IPS-NIHi7 (cell line): Measurements from ENCODE around the gene FAM107A.

Source experiments
- DNase-seq: peaks from one replicate; pipeline ENCODE4 v3.0.0; 2012; ENCODE audit warnings: mixed read lengths; ENCODE audit errors: extremely low spot score

FAM107A gene

GRCh38 chr3:58591517-58592510, 14.6 kb upstream of the FAM107A start:
- no peak for DNase-seq

DNA sequence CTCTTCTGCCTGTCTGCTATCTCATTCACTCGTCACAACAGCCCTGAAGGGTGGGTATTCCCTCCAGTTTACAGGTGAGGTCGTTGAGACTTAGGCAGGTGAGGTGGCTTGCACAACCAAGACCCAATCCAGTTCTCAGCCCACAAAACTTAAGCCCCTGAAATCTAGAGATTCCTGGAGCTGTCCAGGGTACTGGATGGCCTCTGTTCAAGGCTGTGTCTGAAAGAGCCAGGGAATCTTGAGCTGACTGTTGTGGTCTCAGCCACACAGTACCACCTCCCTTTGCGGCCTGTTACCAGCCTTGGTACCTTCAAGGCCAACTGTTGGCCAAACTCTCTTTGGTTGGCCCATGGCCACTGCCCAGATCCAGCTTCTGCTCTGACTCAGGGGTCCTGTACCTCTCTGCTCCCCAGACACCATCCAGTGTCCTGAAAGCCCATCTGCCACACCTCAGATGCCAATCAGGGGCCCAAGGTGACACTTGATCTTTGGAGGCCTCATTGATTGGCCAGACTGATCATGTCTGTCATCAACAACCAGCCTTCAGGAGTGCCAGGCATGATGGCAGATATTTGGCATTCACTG, 10.9 kb upstream of the FAM107A start:
- peak; percentile 78 for DNase-seq

DNA sequence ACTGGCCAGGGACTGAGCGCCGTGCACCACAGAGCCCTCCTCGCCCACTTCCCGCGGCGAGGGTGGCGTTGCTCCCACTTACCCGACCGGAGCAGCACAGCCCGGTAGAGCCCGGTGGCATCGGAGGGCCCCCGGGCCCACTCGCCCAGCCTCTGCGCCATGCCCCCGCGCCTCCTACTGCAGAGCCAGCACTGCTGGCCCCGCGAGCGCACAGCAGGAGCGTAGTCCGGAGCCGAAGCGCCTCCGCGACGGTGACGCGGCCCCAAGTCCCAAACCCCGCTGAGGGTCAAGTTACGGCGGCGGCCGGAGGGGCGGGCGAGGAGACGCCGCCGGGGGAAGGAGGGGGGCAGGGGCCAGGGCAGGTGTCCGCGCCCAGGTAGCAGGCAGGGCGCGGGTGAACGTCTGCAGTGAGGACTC, 9.6 kb upstream of the FAM107A start:
- DNase-seq = peak; percentile 79

GRCh38 chr3:58585994-58586393, 8.8 kb upstream of the FAM107A start:
- DNase-seq = no peak

DNA sequence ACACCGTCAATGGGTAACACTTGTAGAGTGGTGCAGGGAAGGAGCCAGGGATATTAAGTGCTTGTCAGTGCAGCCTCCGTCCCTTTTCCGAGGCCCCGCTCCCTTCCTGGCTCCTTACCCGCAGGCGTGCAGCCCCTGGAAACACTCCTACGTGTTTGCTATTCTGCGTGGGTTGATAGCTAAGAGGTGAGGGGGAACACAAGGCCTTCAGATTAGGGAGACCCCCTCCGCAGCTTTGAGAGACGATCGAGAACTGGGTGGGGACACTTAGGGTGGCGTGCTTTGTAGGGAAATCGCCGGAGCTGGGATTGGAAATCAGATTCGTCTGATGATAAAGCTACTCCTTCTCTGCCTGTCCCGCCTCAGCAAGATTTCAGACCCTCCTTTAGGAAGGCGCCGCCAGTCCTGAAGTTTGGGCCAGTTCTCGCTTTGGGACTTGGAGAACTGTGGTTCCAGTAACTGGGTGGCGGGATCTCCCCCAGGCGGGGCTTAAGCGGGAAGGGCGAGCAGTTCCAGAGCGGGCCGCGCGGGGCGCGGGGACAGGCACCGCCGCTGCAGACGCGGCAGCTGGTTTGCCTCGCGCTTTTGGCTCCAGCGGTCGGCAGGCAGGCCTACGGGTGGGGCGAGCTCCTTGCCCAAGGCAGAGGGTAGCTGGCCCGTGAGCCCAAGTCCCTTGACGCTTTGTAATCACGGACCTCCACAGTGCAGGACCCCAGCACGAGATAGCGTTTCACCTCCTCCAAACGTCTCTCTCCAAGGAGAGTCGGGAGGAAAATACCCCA, 8.0 kb upstream of the FAM107A start:
- DNase-seq = peak; percentile 93

GRCh38 chr3:58584690-58585004, 7.5 kb upstream of the FAM107A start:
- DNase-seq = no peak

DNA sequence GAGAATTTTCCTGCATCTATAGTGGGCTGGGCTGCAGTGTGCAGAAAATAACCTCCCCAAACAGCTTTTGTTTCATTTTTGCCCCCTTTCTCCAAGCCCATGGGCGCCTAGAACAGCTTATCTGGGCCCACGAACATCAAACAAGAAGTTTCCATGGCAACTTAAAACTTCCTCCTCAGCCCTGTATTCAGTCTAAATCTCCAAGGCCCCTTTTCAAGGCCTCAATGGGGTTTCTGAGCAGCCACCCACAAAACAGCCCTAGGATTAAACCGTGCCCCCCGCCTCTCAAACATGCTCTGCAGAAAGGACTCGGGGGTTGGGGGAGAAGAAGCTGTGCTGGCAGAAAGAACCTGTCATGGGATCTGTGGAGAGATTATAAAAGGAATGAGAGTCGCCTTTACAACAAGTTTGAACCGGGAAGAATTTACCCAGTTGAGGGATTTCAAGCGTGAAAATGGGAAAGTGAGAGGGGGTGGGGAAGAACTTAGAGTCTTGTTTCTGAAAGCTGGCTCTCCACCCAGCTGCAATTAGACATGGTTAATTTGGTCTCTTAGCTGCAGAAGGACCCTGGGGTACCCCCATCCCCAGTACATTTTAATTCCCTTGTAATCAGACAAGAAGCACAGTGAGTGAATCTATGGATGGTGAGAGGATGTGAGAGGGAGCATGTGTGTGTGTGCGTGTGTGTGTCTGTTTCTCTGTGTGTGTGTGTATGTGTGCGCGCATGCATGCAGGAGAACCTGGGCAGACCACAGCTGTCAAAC, 4.3 kb upstream of the FAM107A start:
- DNase-seq = no peak

- DNase-seq = no peak
Measured at GRCh38 chr3:58580826-58581327, 3.7 kb upstream of the FAM107A start.

DNA sequence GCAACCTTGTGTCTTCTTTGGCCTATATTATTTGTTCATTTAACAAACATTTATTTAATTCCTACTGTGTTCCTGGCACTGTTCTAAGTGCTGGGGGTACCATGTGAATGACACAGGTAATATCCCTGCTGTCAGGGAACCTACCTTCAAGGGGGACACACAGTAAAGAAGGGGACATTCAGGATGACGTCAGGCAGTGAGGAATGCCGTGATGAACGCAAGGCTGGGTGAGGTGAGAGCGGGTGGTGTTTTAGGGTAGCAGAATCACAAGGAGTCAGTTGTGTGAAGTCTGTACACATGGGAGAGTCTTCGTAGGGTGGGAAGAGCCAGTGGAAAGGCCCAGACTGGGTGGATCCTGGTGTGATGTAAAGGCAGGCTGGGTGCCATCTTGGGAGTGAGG, 1.7 kb upstream of the FAM107A start:
- no peak for DNase-seq

GRCh38 chr3:58576716-58577115, 475 bp downstream of the FAM107A start:
- DNase-seq = no peak

DNA sequence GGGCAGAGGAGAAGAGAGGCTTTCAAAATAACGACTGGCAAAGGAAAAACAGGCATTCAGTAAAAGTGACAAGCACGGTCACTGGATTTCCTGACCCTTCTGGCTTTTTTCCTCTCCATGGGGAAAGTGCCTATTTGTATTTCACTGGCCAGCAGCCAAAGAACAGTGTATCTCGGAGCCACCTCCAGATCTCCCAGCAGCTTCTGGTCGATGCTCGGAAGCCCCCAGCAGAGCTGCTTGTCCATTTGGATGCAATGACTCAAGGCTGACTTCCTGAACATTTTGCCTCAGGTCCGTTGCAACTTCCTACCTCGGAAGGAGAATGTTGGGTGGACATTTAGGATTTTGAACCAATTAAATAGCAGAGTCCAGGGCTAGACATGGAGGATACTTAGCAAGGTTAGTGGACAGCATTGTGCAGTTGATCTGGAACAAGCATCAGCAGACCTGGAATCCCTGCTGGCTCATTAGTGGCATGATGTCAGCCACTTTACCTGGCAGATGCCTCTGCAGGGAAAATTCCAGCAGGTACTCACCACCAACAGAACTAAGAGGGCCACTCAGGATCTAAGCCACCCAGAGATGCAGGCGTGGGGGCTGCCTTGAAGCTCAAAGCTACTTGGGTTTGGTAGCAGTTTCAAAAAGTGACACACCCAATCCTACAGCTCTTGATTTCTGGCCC, 1.1 kb downstream of the FAM107A start:
- DNase-seq = no peak

DNA sequence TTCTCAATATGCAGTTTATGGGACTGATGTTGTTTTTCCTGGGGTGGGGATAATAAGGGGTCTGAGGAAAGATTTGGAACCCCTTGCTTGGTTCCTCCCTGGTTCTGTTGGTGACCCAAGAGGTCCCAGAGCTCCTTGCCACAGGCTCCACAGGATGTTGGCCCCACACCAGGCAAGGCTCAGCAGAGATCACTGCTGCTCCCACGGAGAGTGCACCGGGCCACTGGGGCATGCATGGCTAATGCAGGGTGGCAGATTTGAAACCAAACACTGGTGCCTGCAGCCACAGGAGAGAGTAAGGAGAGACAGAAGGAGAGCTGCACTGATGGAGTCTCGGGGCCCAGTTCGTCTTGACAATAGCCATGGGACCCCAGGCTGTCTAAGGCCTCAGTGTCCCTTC, 2.5 kb downstream of the FAM107A start:
- no peak for DNase-seq

- DNase-seq = no peak
Measured at GRCh38 chr3:58574106-58574505, 3.1 kb downstream of the FAM107A start.

- DNase-seq = no peak
Measured at GRCh38 chr3:58573640-58574039, 3.6 kb downstream of the FAM107A start.

DNA sequence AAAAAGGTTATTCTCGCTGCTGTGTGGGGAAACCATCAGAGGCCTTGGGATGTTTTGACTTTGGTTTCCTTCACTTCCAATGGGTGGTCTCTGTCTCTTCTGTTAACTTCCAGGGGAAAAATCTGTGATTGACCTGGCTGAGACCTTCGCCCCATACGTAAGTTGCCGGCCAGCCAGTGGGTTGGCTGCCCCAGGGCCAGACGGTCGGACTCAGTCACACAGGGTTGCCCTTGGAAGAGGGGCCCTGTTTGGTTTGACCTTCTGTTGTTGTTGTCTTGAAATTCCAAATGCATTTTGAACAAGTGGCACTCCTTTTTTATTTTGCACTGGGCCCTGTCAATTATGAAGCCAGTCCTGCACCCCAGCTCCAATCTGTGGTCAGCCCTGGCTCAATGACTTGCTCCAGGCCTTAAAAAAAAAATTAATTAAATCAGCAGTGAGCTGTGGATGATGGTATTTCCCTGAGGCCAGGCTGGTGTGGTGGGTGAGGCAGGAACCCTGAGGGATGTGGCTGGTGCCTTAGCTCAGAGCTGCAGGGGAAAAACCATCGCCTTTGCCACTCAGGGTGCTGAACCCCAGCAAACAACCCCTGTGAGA, 4.5 kb downstream of the FAM107A start:
- DNase-seq = no peak

DNA sequence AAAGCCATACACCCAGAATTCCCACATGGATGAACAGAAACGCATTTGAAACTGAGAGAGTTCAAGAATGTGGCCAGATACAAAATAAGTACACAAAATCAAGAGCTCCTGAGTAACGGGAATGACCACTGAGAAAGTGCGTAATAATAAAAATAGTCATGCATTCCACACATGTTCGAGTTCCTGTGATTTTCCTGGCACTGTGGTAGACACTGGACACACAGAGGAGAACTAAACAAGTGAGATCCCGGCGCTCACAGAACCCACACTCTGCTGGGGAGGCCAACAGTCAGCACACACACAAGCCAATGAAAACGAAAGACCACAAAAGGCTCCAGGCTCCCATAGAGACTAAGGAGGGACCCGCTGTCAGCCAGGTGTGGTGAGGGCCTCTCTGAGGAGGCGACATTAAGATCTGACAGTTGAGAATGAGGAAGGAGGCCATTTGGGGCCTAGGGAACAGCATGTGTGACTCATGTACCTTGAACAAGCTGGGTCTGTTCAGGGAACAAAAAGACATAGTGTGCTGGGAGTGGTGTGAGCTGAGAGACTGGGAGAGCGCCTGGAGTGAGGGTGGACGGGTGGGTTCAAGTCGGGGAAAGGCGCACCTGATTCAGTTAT, 5.1 kb downstream of the FAM107A start:
- no peak for DNase-seq

DNA sequence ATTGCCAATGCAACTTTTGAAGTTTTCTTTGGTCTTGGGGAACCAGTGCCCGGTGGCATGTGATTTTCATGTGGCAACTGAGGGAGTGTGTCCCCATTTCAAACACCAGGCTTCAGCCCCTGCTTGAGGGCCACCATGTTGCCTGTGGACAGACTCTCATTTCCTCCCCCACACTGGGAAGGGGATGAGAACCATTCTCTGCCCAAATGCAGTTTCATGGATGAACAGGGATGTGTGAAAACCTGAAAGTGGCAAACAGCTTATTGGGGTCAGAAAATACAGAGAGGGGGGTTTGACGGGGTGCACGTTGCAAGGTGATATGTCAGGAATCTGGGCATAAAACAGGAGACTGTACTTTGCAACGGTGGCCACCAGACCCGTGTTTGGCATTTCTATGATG, 6.3 kb downstream of the FAM107A start:
- no peak for DNase-seq

- DNase-seq = no peak
Measured at GRCh38 chr3:58569287-58570001, 7.7 kb downstream of the FAM107A start.

DNA sequence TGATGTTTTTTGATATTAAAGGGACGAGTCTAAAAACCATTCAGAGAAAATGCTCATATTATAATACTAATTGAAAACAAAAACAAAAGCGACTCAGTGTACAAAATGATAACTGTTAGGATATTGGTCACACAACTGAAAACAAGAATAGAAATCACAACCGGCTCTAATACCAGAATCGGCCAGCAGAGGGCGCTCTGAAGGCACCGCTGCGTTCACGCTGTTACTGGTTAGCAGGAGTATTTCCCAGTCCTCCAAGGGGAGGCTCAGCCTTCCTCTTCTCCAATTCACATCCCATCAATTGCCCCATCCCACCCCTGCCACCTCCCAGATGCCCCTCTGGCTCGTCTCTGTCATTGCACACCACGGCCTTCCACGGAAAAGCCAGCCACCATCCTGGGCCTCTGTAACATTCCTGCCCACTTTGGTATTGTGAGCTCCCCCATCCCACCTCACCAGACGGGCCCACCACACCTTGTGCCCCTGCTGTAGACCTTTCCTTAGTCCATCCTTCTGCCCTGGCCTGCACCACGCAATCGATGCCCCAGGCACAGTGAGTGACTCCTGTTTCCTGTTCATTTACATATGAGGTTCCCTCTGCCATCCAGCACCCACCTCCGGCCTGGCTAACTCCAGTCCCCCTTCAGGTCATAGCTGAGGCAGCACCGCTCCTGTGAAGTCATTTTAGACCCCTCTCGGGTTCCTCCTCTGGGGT, 8.5 kb downstream of the FAM107A start:
- peak; percentile 69 for DNase-seq
